Testis (tissue), 3 donors: Measurements from ENCODE around the gene PDCD1. TPM values are rescaled to one million over a fixed set of nuclear protein-coding genes. Genes with fewer than 3 reads are reported as not detected.
A peak's percentile ranks its signal among the peaks of the same experiment; 100 is the strongest.

Experiments used
- DNase-seq: peaks from one replicate; pipeline ENCODE4 v3.0.0-alpha.2; 2019
- H3K27ac ChIP-seq, 2 donors: fragments of 200-600 bp; sonication (generic); one replicate each; pipeline ENCODE4 v1.5.1; 2019
- H3K27me3 ChIP-seq: fragments of 200-600 bp; sonication (generic); one replicate; pipeline ENCODE4 v1.5.1; 2019
- H3K36me3 ChIP-seq: fragments of 200-600 bp; sonication (generic); one replicate; pipeline ENCODE4 v1.5.1; 2017; ENCODE audit warnings: low read depth; ENCODE audit errors: missing control alignments
- H3K4me1 ChIP-seq: fragments of 200-600 bp; sonication (generic); one replicate; pipeline ENCODE4 v1.5.1; 2019
- H3K4me3 ChIP-seq, 2 donors: fragments of 200-600 bp; sonication (generic); one replicate each; pipeline ENCODE4 v1.5.1; 2017 to 2019
- H3K9me3 ChIP-seq: fragments of 200-600 bp; sonication (generic); one replicate; pipeline ENCODE4 v1.5.1; 2017
- POLR2A ChIP-seq: fragments of 450-650 bp; IDR thresholded peaks from one replicate; pipeline ENCODE4 v1.6.1; 2017; ENCODE audit warnings: antibody characterized with exemption, mild to moderate bottlenecking, moderate library complexity
- WGBS, 2 donors: methylation state at CpG; one replicate each; pipeline ENCODE4 v1.1.5; 2018; 5-methylcytosine and 5-hydroxymethylcytosine counted together
- intact Hi-C: fragments of 100-400 bp; cut with DNase I; formaldehyde crosslinking; loops from one replicate; pipeline ENCODE4 v1.15.1; 2023; ENCODE audit warnings: low total_unique reads
- polyA plus RNA-seq: library from polyadenylated mRNA; stranded (reverse); fragments of 350-450 nt; fragmentation: Illumina TruSeq; extraction: RNeasy Lipid Tissue Mini Kit (QIAGEN cat#74804); gene quantifications from one replicate; pipeline ENCODE4 v1.2.3, GENCODE V29; 2014; ENCODE audit warnings: low read depth, low replicate concordance; ENCODE audit not compliant: insufficient read depth
- total RNA-seq, 2 donors: library from RNA; depleted of rRNA; stranded (reverse); fragments of >200 nt; gene quantifications; one replicate each; pipeline ENCODE4 v1.2.3, GENCODE V29; 2016
- TF ChIP-seq, protein P1 (sequence below), 3 experiments: fragments of 450-650 bp in 2 of 3; fragments of 200-600 bp in 1 of 3; sonication (generic) in 1 of 3; IDR thresholded peaks; one replicate each; pipeline ENCODE4 v1.5.1; 2016 to 2019; ENCODE audit warnings: antibody characterized with exemption in 3 of 3, mild to moderate bottlenecking in 2 of 3, moderate library complexity in 1 of 3

PDCD1 gene
- total and polyA plus RNA-seq, 3 donors from 2014 or later = 0.37 to 0.47 (median 0.39) TPM

DNA sequence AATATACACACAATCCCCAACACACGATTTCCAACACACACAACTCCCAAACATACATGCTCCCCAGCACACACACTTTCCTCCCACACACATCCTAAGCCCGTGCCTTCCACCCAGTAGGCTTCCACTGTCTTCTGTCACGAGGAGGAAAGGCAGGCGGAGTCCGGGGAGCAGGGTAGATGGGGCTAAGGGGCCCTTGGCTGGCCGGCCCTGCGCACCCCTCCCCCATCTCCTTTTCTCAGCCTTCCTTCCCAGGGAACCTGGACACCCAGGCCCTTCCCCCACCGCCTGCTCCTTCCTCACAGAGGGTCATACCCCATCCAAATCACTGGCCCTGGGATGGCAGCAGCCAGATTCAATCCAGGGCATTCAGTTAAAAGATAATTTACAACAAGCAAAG lies 3.4 kb upstream of the PDCD1 start:
- Histone ChIP-seq H3K4me1 (peaks cover 27% of the 10 kb centered on the region), H3K4me3 (no peak overlapping the region), H3K9me3 (no peaks in the 10 kb centered on the region), H3K27ac (no peak overlapping the region), H3K27me3 (no peaks in the 10 kb centered on the region), H3K36me3 (no peaks in the 10 kb centered on the region)
- intact Hi-C loops = no loop called here
- 87 to 90% methylated on average over 8 of the region's 8 CpGs for WGBS, 2 donors
- no peak for DNase-seq
- TF ChIP-seq, protein P1, sequence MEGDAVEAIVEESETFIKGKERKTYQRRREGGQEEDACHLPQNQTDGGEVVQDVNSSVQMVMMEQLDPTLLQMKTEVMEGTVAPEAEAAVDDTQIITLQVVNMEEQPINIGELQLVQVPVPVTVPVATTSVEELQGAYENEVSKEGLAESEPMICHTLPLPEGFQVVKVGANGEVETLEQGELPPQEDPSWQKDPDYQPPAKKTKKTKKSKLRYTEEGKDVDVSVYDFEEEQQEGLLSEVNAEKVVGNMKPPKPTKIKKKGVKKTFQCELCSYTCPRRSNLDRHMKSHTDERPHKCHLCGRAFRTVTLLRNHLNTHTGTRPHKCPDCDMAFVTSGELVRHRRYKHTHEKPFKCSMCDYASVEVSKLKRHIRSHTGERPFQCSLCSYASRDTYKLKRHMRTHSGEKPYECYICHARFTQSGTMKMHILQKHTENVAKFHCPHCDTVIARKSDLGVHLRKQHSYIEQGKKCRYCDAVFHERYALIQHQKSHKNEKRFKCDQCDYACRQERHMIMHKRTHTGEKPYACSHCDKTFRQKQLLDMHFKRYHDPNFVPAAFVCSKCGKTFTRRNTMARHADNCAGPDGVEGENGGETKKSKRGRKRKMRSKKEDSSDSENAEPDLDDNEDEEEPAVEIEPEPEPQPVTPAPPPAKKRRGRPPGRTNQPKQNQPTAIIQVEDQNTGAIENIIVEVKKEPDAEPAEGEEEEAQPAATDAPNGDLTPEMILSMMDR (IDR thresholded peaks at IDR 0.05) = no peak
- TF ChIP-seq POLR2A = no peak

DNA sequence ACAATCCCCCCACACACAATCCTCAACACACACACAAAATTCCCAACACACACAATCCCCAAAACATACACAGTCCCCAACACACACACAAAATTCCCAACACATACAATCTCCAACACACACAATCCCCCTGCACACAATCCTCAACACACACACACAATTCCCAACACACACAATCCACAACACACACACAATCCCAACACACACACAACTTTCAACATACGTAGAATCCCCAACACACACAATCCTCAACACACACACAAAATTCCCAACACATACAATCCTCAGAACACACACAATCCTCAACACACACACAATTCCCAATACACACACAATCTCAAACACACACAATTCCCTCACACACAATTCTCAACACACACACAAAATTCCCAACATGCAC lies 2.6 kb upstream of the PDCD1 start:
- Histone ChIP-seq H3K27ac (peak overlapping the region in 1 of 2 donors; percentile 89), H3K9me3 (no peaks in the 10 kb centered on the region), H3K36me3 (no peaks in the 10 kb centered on the region), H3K4me3 (no peak overlapping the region), H3K27me3 (no peaks in the 10 kb centered on the region), H3K4me1 (peaks cover 27% of the 10 kb centered on the region)
- intact Hi-C loops = no loop called here
- TF ChIP-seq POLR2A = no peak
- TF ChIP-seq, protein P1 (IDR thresholded peaks at IDR 0.05) = no peak
- DNase-seq = no peak
- WGBS, 2 donors = 91 to 96% methylated on average over 1 of the region's 1 CpG

DNA sequence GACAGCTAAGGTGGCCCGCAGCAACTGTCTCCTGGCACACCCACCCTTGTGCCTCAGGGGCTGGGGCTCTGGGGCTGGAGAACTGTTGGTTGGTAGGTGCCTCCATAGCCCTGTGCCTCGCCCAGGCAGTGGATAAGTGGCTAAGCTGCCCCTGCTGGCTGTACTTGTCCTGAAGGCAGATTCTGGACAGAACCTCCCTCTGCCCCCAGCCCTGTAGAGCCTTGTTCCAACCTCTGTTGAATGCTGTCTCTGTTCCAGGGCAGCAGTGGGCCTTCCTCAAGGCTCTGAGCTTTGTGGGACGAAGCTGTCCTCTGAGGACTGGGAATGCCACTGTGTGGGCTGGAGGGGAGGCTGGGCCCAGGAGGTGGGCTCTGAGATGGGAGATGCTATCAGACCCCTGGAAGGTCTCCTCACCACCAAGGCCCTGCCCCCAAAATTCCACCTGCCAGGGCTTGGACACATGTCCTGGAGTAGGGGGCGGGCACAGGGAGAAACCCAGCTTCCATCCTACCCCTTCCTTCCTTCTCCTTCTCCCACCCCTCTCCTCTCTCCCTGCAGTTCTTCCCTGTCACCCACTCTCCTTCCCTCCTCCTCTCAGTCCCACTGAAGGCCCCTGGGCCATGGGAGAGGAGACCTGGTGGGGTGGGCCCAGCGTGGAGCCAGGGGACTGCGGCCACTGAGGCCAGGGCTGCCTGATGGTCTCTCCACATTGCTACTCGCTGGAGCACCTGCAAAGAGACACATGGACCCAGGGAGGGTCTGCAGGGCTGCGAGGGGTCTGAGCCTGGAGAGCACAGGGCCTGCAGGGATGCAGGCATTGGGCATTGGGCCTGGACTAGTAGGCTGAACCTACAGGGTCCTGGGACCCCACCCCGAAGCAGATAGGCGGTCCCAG lies 1.7 kb upstream of the PDCD1 start:
- Histone ChIP-seq H3K4me1 (peaks cover 27% of the 10 kb centered on the region), H3K4me3 (no peak overlapping the region), H3K27ac (peak overlapping the region; percentile 88 to 89), H3K9me3 (no peaks in the 10 kb centered on the region), H3K27me3 (no peaks in the 10 kb centered on the region), H3K36me3 (no peaks in the 10 kb centered on the region)
- 83 to 96% methylated on average over 3 to 10 of the region's 10 CpGs for WGBS, 2 donors
- TF ChIP-seq POLR2A = no peak
- TF ChIP-seq, protein P1 (IDR thresholded peaks at IDR 0.05) = no peak
- no peak for DNase-seq
- intact Hi-C loops = no loop called here

- no peak overlapping the region for H3K4me3 ChIP-seq
- 25 to 36% methylated on average over 26 to 30 of the region's 30 CpGs for WGBS, 2 donors
These were observed 916 bp upstream of the PDCD1 start for GRCh38 chr2:241859436-241860183.

More at GRCh38 chr2:241859436-241860183, 916 bp upstream of the PDCD1 start:
- TF ChIP-seq, protein P1 (IDR thresholded peaks at IDR 0.05) = peak in 1 of 3 experiments; percentile 24
- TF ChIP-seq POLR2A = no peak
- H3K4me1 ChIP-seq = peaks cover 27% of the 10 kb centered on the region
- peak; percentile 81 for DNase-seq
- no peaks in the 10 kb centered on the region for H3K27me3 ChIP-seq
- no peaks in the 10 kb centered on the region for H3K36me3 ChIP-seq
- peak overlapping the region; percentile 88 to 89 for H3K27ac ChIP-seq
- no peaks in the 10 kb centered on the region for H3K9me3 ChIP-seq
- intact Hi-C loops = no loop called here
